Measurements from ENCODE around the gene PLXNA2.

DNA sequence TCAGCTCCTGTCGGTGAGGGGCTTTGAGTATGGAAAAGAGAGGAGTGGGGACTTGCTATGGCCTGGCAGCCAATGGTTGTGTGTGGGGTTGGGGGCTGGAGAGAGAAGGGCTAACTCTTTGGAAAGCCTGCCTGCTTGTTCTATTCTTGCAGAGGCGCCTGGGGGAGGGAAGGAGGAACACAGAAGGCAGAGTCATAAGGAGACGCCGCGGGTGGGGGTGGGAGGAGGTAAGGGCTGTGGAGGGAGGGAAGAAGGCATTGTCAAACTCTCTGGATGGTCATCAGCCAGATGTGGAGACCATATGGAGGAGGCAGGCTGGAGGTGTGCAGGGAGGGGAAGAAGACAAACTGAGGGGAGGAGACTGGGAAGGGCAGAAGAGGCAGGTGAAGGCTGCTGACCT, 70.0 kb downstream of the PLXNA2 start:
- TF ChIP-seq POLR2AphosphoS5 (IDR thresholded peaks at IDR 0.05; ENCODE audit: low read depth, low read length) (no peak), POLR2A (IDR thresholded peaks at IDR 0.05; ENCODE audit: borderline replicate concordance, extremely low read depth, insufficient read depth, insufficient read length) (no peak), SP1 (IDR thresholded peaks at IDR 0.05; ENCODE audit: low read depth) (no peak), JUND (IDR thresholded peaks at IDR 0.05) (no peak), REST (IDR thresholded peaks at IDR 0.05; ENCODE audit: low read depth) (no peak), EZH2 (IDR thresholded peaks at IDR 0.05) (no peak), SRF (IDR thresholded peaks at IDR 0.05; ENCODE audit: low read depth) (no peak)
- TF ChIP-seq, protein P1, sequence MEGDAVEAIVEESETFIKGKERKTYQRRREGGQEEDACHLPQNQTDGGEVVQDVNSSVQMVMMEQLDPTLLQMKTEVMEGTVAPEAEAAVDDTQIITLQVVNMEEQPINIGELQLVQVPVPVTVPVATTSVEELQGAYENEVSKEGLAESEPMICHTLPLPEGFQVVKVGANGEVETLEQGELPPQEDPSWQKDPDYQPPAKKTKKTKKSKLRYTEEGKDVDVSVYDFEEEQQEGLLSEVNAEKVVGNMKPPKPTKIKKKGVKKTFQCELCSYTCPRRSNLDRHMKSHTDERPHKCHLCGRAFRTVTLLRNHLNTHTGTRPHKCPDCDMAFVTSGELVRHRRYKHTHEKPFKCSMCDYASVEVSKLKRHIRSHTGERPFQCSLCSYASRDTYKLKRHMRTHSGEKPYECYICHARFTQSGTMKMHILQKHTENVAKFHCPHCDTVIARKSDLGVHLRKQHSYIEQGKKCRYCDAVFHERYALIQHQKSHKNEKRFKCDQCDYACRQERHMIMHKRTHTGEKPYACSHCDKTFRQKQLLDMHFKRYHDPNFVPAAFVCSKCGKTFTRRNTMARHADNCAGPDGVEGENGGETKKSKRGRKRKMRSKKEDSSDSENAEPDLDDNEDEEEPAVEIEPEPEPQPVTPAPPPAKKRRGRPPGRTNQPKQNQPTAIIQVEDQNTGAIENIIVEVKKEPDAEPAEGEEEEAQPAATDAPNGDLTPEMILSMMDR (IDR thresholded peaks at IDR 0.05 in 2 of 3, conservative IDR thresholded peaks at IDR 0.05 in 1 of 3; ENCODE audit: borderline replicate concordance in 1 of 3, insufficient read depth in 1 of 3, low read depth in 2 of 3, low read length in 2 of 3) = no peak

Measured in HCT116 (cell line).